Brain microvascular endothelial cell (primary cell): ENCODE measurements around the gene S100A11.

Experiments used
- DNase-seq: peaks from one replicate; pipeline ENCODE4 v3.0.0-alpha.2; 2020
- H3K27ac ChIP-seq: fragments of 250-450 bp; sonication (Bioruptor Pico); 2 replicates; pipeline ENCODE4 v1.5.1; 2020; ENCODE audit warnings: mild to moderate bottlenecking, moderate library complexity
- H3K27me3 ChIP-seq: fragments of 250-450 bp; sonication (Bioruptor Pico); replicated peaks from 2 replicates; pipeline ENCODE4 v1.5.1; 2020; ENCODE audit warnings: mild to moderate bottlenecking
- H3K36me3 ChIP-seq: fragments of 250-450 bp; sonication (Bioruptor Pico); replicated peaks from 2 replicates; pipeline ENCODE4 v1.5.1; 2020; ENCODE audit warnings: mild to moderate bottlenecking
- H3K4me3 ChIP-seq: 2 replicates; pipeline ENCODE4 v1.5.1; 2011; ENCODE audit warnings: low read depth, mild to moderate bottlenecking, control low read depth, low read length, moderate library complexity
- CTCF ChIP-seq: IDR thresholded peaks from 2 replicates; pipeline ENCODE4 v1.5.1; 2011; ENCODE audit warnings: low read depth, mild to moderate bottlenecking, moderate library complexity, low read length, control low read depth, inconsistent platforms; ENCODE audit errors: missing control alignments
- in situ Hi-C: cut with HindIII; loops from 2 replicates; pipeline ENCODE4 v1.10.0; 2017; ENCODE audit warnings: low sequenced_read_pairs, low pct_ligation_motif_present

S100A11 gene

DNA sequence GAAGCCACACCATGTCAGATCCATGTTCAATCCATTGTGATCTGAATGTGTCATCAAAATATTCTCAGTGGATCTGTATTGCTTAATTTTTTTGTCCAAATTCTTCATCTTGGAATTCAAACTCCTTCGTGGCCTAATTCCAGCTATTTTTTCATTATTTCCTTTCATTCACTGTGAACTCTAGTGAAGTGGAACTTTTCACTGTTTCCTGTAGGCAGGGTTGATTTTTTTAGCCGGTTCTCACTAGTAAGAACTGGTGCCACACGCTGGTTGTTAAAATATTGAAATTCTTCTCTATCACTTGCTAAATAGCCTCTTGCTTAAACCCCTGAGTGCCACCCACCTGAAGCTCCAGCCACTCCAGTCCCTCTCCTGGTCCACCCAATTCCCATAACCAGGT lies 7.6 kb upstream of the S100A11 start:
- in situ Hi-C loops: no loop called here
- Histone ChIP-seq H3K27ac (no peak overlapping the region), H3K27me3 (peaks cover 9% of the 10 kb centered on the region), H3K36me3 (no peaks in the 10 kb centered on the region), H3K4me3 (no peak overlapping the region)
- DNase-seq: no peak
- no peak for TF ChIP-seq CTCF

DNA sequence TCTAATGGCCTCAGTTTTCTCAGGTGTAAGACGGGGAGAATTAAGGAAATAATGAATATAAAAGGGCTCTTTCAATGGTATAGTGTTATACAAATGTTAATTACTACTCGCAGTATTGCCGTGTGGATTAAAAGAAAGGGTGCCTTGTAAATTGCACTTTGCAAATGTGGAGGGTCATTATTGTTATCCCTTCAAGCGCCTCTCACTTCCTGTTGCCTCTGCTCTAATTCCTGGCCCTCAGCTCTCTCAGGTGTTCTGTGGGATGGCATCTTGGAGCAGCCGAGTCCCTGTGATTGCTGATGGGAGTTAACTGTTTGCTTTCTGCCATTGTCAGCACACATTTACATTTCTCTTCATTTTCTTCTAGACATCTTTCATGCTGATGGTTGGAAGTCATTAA lies 7.1 kb upstream of the S100A11 start:
- Histone ChIP-seq H3K36me3 (no peaks in the 10 kb centered on the region), H3K27ac (no peak overlapping the region), H3K4me3 (no peak overlapping the region), H3K27me3 (peaks cover 9% of the 10 kb centered on the region)
- TF ChIP-seq CTCF: no peak
- in situ Hi-C loops: no loop called here
- DNase-seq: no peak

GRCh38 chr1:152042030-152042429 lies 5.2 kb upstream of the S100A11 start:
- no peak for DNase-seq
- Histone ChIP-seq H3K27me3 (peaks cover 9% of the 10 kb centered on the region), H3K27ac (no peak overlapping the region), H3K4me3 (no peak overlapping the region), H3K36me3 (no peaks in the 10 kb centered on the region)
- in situ Hi-C loops: no loop called here
- no peak for TF ChIP-seq CTCF

DNA sequence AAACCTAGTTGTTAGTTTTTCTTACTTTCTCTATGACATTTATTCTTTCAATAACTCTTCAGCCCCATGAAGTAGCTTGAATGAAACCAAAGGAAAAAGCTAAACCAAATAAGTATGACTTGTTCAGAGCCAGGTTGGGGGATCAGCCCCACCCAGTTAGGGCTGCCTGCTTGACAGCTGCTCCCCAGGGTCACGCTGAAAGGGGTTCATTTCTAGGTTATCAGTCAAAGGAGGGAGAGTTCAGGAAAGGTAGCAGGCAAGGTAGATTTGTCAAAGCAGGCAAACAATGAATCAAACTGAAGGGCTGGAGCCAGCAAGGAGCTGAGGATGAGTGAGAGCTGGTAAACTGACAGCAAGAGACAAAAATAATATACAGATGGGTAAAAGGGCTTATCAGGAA lies 3.1 kb upstream of the S100A11 start:
- Histone ChIP-seq H3K27ac (no peak overlapping the region), H3K27me3 (peaks cover 9% of the 10 kb centered on the region), H3K4me3 (no peak overlapping the region), H3K36me3 (peaks cover 4% of the 10 kb centered on the region)
- no peak for TF ChIP-seq CTCF
- in situ Hi-C loops: no loop called here
- no peak for DNase-seq

DNA sequence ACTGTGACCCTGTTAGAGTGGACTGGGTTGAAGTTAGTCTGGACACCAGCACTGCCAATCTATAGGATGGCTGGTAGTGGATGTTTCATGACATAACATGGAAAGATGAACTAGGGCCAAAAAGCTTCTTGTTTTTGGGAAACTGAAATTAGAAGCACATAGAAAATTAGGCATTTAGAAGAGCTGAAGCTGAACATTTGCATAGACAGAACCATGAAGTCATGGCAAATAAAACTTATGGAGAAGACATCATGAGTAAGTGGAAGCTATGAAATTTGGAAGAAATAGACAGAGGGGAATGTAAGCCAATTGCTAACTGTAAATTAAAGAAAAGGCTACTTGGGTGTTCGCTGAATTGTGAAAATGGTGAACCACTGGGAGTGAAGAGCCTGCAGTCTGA lies 2.7 kb upstream of the S100A11 start:
- Histone ChIP-seq H3K27me3 (peaks cover 9% of the 10 kb centered on the region), H3K4me3 (no peak overlapping the region), H3K36me3 (peaks cover 7% of the 10 kb centered on the region), H3K27ac (no peak overlapping the region)
- DNase-seq: no peak
- in situ Hi-C loops: no loop called here
- no peak for TF ChIP-seq CTCF

DNA sequence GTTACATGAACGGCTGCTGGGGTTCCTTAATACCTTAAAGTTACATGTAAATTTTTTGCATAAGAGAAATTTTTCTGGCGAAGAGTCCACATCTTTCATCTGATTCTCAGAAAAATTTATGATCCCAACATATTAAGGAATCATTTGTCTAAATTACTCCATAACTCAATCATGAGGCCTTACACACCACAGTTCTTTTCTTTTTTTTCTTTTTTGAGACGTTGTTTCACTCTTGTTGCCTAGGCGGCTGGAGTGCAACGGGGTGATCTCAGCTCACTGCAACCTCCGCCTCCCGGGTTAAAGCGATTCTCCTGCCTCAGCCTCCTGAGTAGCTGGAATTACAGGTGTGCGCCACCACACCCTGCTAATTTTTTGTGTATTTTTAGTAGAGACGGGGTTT lies 2.1 kb upstream of the S100A11 start:
- in situ Hi-C loops: no loop called here
- no peak overlapping the region for H3K27ac ChIP-seq
- peaks cover 13% of the 10 kb centered on the region for H3K36me3 ChIP-seq
- H3K4me3 ChIP-seq: no peak overlapping the region
- peaks cover 9% of the 10 kb centered on the region for H3K27me3 ChIP-seq
- DNase-seq: no peak
- TF ChIP-seq CTCF: no peak
